SK-N-MC (cell line): ENCODE measurements around the gene KCNAB1.

Experiments
- DNase-seq: peaks from one replicate; pipeline ENCODE4 v3.0.0-alpha.2; 2011; ENCODE audit warnings: low read depth, low spot score
- H3K27ac ChIP-seq: fragments of 200-600 bp; sonication (generic); 2 replicates; pipeline ENCODE4 v1.5.1; 2016; ENCODE audit warnings: mixed run types
- H3K36me3 ChIP-seq: fragments of 200-600 bp; sonication (generic); 2 replicates; pipeline ENCODE4 v1.6.1; 2017; ENCODE audit warnings: antibody characterized with exemption, low read length, mixed read lengths; ENCODE audit not compliant: insufficient read depth
- H3K4me3 ChIP-seq: fragments of 200-600 bp; sonication (generic); 2 replicates; pipeline ENCODE4 v1.5.1; 2016
- H3K9ac ChIP-seq: fragments of 200-600 bp; sonication (generic); 2 replicates; pipeline ENCODE4 v1.8.0; 2017; ENCODE audit warnings: mixed run types, mixed read lengths; ENCODE audit not compliant: insufficient read length
- H3K9me3 ChIP-seq: fragments of 200-600 bp; sonication (generic); 2 replicates; pipeline ENCODE4 v1.6.1; 2017; ENCODE audit warnings: low read depth, mild to moderate bottlenecking, antibody characterized with exemption, low read length, moderate library complexity, mixed read lengths
- EZH2 ChIP-seq: fragments of 200-600 bp; sonication (generic); IDR thresholded peaks from one replicate; pipeline ENCODE4 v1.6.1; 2017; ENCODE audit warnings: antibody characterized with exemption
- FOXP2 ChIP-seq: optimal IDR thresholded peaks from 2 replicates; pipeline ENCODE3; 2011; ENCODE audit warnings: mild to moderate bottlenecking, moderate library complexity; ENCODE audit not compliant: insufficient read depth; ENCODE audit errors: extremely low read length, control extremely low read depth
- POLR2AphosphoS5 ChIP-seq: IDR thresholded peaks from 2 replicates; pipeline ENCODE4 v1.6.1; 2012; ENCODE audit warnings: mild to moderate bottlenecking, low read depth, low read length, borderline replicate concordance

The KCNAB1 gene

GRCh38 chr3:156285626-156286025 is 165.2 kb downstream of the KCNAB1 start:
- Histone ChIP-seq H3K9me3 (no peaks in the 10 kb centered on the region), H3K36me3 (no peaks in the 10 kb centered on the region), H3K4me3 (no peak overlapping the region), H3K9ac (no peak overlapping the region), H3K27ac (no peak overlapping the region)
- TF ChIP-seq EZH2, result no peak
- TF ChIP-seq FOXP2, result no peak
- no peak for TF ChIP-seq POLR2AphosphoS5
- no peak for DNase-seq

- Histone ChIP-seq H3K36me3 (no peaks in the 10 kb centered on the region), H3K27ac (no peak overlapping the region), H3K9me3 (no peaks in the 10 kb centered on the region), H3K9ac (no peak overlapping the region), H3K4me3 (peak overlapping the region; percentile 29)
- TF ChIP-seq POLR2AphosphoS5 (no peak), EZH2 (no peak), FOXP2 (no peak)
- DNase-seq, result no peak
Observed at GRCh38 chr3:156290924-156291271, 170.5 kb downstream of the KCNAB1 start.

GRCh38 chr3:156291272-156292123 is 171.1 kb downstream of the KCNAB1 start:
- DNase-seq, result no peak
- no peak for TF ChIP-seq POLR2AphosphoS5
- peak; percentile 92 for TF ChIP-seq EZH2
- Histone ChIP-seq H3K9ac (no peak overlapping the region), H3K27ac (no peak overlapping the region), H3K4me3 (peak overlapping the region; percentile 29), H3K36me3 (no peaks in the 10 kb centered on the region), H3K9me3 (no peaks in the 10 kb centered on the region)

- no peak overlapping the region for H3K27ac ChIP-seq
Observed at GRCh38 chr3:156293566-156293965, 173.2 kb downstream of the KCNAB1 start.

GRCh38 chr3:156297582-156297981 is 177.2 kb downstream of the KCNAB1 start:
- Histone ChIP-seq H3K4me3 (no peak overlapping the region), H3K27ac (no peak overlapping the region), H3K36me3 (no peaks in the 10 kb centered on the region), H3K9ac (no peak overlapping the region), H3K9me3 (no peaks in the 10 kb centered on the region)
- no peak for DNase-seq
- TF ChIP-seq EZH2, result no peak
- TF ChIP-seq FOXP2, result no peak
- no peak for TF ChIP-seq POLR2AphosphoS5

More at GRCh38 chr3:156293566-156293965, 173.2 kb downstream of the KCNAB1 start:
- H3K4me3 ChIP-seq, result no peak overlapping the region
- H3K9ac ChIP-seq, result no peak overlapping the region
- DNase-seq, result no peak
- H3K36me3 ChIP-seq, result no peaks in the 10 kb centered on the region
- H3K9me3 ChIP-seq, result no peaks in the 10 kb centered on the region
- no peak for TF ChIP-seq EZH2
- TF ChIP-seq FOXP2, result no peak
- no peak for TF ChIP-seq POLR2AphosphoS5

- Histone ChIP-seq H3K36me3 (no peaks in the 10 kb centered on the region), H3K9me3 (no peaks in the 10 kb centered on the region), H3K9ac (no peak overlapping the region), H3K27ac (no peak overlapping the region), H3K4me3 (no peak overlapping the region)
- DNase-seq, result no peak
- no peak for TF ChIP-seq POLR2AphosphoS5
- no peak for TF ChIP-seq FOXP2
- no peak for TF ChIP-seq EZH2
Observed at GRCh38 chr3:156298014-156298413, 177.6 kb downstream of the KCNAB1 start.

GRCh38 chr3:156298938-156299337 is 178.6 kb downstream of the KCNAB1 start:
- Histone ChIP-seq H3K4me3 (no peak overlapping the region), H3K27ac (no peak overlapping the region), H3K9ac (no peak overlapping the region), H3K9me3 (no peaks in the 10 kb centered on the region), H3K36me3 (no peaks in the 10 kb centered on the region)
- no peak for TF ChIP-seq EZH2
- TF ChIP-seq POLR2AphosphoS5, result no peak
- no peak for TF ChIP-seq FOXP2
- DNase-seq, result no peak

GRCh38 chr3:156299569-156299968 is 179.2 kb downstream of the KCNAB1 start:
- no peak overlapping the region for H3K4me3 ChIP-seq
- TF ChIP-seq FOXP2, result no peak
- TF ChIP-seq EZH2, result no peak
- TF ChIP-seq POLR2AphosphoS5, result no peak
- no peak for DNase-seq

More at GRCh38 chr3:156299569-156299968, 179.2 kb downstream of the KCNAB1 start:
- no peak overlapping the region for H3K27ac ChIP-seq
- no peaks in the 10 kb centered on the region for H3K9me3 ChIP-seq
- no peaks in the 10 kb centered on the region for H3K36me3 ChIP-seq
- H3K9ac ChIP-seq, result no peak overlapping the region
